Measurements from ENCODE around the gene MPV17L2. TPM values are rescaled to one million over a fixed set of nuclear protein-coding genes. Genes with fewer than 3 reads are reported as not detected.

The MPV17L2 gene
- total RNA-seq, 1 experiment from 2014 or later: 11.2 TPM

DNA sequence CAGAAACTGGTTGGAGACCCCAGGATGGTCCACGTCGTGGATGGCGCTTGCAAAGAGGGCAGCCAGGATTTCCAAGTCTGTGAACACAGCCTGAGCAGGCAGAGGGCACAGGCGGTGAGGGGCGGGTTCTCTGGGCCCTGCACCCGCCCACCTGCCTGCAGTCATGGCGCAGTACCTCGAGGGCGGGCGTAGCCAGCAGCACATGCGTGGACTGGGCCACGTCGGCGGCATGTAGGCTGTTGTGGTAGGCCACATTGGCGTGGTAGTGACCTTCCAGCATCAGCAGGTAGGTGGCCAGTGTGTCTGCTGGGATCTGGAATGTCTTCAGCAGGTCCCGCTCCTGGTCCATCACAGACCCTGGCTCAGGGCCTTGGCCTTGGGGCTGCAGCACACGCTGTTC, 25.1 kb downstream of the MPV17L2 start:
- no peak overlapping the region for H3K4me2 ChIP-seq
- H4K20me1 ChIP-seq (ENCODE audit: insufficient read depth): no peaks in the 10 kb centered on the region
- no peak overlapping the region for H3K4me3 ChIP-seq
- no peaks in the 10 kb centered on the region for H3K9me3 ChIP-seq (ENCODE audit: insufficient read depth, low read depth)
- TF ChIP-seq EZH2 (IDR thresholded peaks at IDR 0.05; ENCODE audit: low read depth): no peak
- TF ChIP-seq, protein P1, sequence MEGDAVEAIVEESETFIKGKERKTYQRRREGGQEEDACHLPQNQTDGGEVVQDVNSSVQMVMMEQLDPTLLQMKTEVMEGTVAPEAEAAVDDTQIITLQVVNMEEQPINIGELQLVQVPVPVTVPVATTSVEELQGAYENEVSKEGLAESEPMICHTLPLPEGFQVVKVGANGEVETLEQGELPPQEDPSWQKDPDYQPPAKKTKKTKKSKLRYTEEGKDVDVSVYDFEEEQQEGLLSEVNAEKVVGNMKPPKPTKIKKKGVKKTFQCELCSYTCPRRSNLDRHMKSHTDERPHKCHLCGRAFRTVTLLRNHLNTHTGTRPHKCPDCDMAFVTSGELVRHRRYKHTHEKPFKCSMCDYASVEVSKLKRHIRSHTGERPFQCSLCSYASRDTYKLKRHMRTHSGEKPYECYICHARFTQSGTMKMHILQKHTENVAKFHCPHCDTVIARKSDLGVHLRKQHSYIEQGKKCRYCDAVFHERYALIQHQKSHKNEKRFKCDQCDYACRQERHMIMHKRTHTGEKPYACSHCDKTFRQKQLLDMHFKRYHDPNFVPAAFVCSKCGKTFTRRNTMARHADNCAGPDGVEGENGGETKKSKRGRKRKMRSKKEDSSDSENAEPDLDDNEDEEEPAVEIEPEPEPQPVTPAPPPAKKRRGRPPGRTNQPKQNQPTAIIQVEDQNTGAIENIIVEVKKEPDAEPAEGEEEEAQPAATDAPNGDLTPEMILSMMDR (conservative IDR thresholded peaks at IDR 0.05): no peak
- H3K27me3 ChIP-seq (ENCODE audit: insufficient read depth, low read depth): no peaks in the 10 kb centered on the region
- H2AFZ ChIP-seq: no peak overlapping the region
- no peak overlapping the region for H3K27ac ChIP-seq
- H3K4me1 ChIP-seq (replicated peaks; ENCODE audit: insufficient read depth): peaks cover 12% of the 10 kb centered on the region
- ChIA-PET CTCF (no interaction called here), POLR2A (ENCODE audit: unreplicated experiment) (no interaction called here)
- no peaks in the 10 kb centered on the region for H3K79me2 ChIP-seq (ENCODE audit: low read depth)
- peaks cover 25% of the 10 kb centered on the region for H3F3A ChIP-seq (ENCODE audit: insufficient read depth, low read depth)
- H3K36me3 ChIP-seq (ENCODE audit: low read depth): no peaks in the 10 kb centered on the region
- no peaks in the 10 kb centered on the region for H3K9me2 ChIP-seq (ENCODE audit: insufficient read depth)
- intact Hi-C loops (cut with micrococcal nuclease; ENCODE audit: unreplicated experiment): no loop called here
- no peak for DNase-seq
- no TSS peak for BruUV-seq (replicated peaks)

DNA sequence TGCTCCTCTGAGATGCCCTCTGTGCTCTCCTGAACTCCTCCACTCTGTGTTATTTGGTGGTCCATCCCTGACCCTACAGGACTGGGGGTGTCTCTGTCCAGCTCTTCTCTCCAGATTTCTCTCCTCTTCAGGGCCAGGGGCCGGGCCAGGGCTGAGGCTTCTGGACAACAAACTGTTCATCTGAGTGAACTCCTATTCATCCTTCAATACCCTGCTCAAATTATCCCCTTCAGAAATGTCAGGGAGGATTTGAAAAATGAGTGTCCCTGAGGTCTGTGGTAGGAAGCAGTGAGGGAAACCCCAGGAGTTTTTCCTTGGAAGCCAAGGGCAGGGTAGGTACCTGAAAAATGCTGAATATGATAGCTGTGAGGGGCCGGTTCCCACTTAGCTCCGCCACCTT, 25.6 kb downstream of the MPV17L2 start:
- H3K79me2 ChIP-seq (ENCODE audit: low read depth): no peaks in the 10 kb centered on the region
- no peak overlapping the region for H3K4me3 ChIP-seq
- H3K36me3 ChIP-seq (ENCODE audit: low read depth): no peaks in the 10 kb centered on the region
- no peak overlapping the region for H3K27ac ChIP-seq
- H3F3A ChIP-seq (ENCODE audit: insufficient read depth, low read depth): peaks cover 30% of the 10 kb centered on the region
- ChIA-PET CTCF (no interaction called here), POLR2A (ENCODE audit: unreplicated experiment) (no interaction called here)
- DNase-seq: no peak
- H3K4me1 ChIP-seq (replicated peaks; ENCODE audit: insufficient read depth): peaks cover 12% of the 10 kb centered on the region
- H3K4me2 ChIP-seq: no peak overlapping the region
- no TSS peak for BruUV-seq (replicated peaks)
- H3K9me2 ChIP-seq (ENCODE audit: insufficient read depth): no peaks in the 10 kb centered on the region
- TF ChIP-seq, protein P1 (conservative IDR thresholded peaks at IDR 0.05): no peak
- no peak for TF ChIP-seq EZH2 (IDR thresholded peaks at IDR 0.05; ENCODE audit: low read depth)
- intact Hi-C loops (cut with micrococcal nuclease; ENCODE audit: unreplicated experiment): no loop called here
- H4K20me1 ChIP-seq (ENCODE audit: insufficient read depth): no peaks in the 10 kb centered on the region
- no peaks in the 10 kb centered on the region for H3K27me3 ChIP-seq (ENCODE audit: insufficient read depth, low read depth)
- no peak overlapping the region for H2AFZ ChIP-seq
- H3K9me3 ChIP-seq (ENCODE audit: insufficient read depth, low read depth): no peaks in the 10 kb centered on the region

DNA sequence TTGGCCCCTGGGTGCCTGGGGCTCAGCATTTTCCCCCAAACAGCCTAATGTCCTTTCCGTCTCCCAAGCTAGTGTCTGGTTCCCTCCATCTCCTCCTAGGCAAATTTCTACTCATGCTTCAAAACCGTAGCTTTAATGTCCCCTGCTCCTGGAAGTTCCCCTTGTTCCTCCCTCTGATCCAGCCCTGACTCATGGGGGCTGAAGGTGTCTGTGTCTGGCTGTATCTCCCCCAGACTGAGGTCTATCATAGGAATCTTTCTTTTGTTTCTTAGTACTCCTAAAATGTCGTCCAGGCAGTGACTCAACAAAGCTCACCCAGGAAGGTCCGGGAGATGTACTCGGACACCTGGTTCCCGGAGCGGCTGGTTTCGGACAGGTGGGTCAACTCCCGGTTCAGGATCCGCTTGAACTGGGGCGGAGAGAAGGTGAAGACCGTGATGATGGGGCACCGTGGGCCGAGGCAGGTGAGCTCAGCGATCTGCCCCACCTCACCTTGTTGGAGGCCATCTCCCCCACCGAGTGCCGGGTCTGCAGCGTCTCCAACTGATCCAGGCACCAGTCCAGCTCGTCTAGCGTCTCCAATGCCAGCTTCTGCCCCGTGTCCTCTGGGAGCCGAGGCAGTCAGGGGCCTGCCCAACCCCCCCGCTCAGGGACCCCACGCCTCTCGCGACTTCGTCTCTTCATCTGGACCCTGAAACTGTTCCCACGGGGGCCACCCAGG, 27.1 kb downstream of the MPV17L2 start:
- H2AFZ ChIP-seq: no peak overlapping the region
- no TSS peak for BruUV-seq (replicated peaks)
- CTCF ChIA-PET: no interaction called here
- no peaks in the 10 kb centered on the region for H3K9me3 ChIP-seq (ENCODE audit: insufficient read depth, low read depth)
- no peak overlapping the region for H3K4me2 ChIP-seq
- no peaks in the 10 kb centered on the region for H3K27me3 ChIP-seq (ENCODE audit: insufficient read depth, low read depth)
- TF ChIP-seq, protein P1 (conservative IDR thresholded peaks at IDR 0.05): no peak
- no peak for TF ChIP-seq EZH2 (IDR thresholded peaks at IDR 0.05; ENCODE audit: low read depth)
- POLR2A ChIA-PET (ENCODE audit: unreplicated experiment): no interaction called here
- no peaks in the 10 kb centered on the region for H3K36me3 ChIP-seq (ENCODE audit: low read depth)
- H3K27ac ChIP-seq: no peak overlapping the region
- H4K20me1 ChIP-seq (ENCODE audit: insufficient read depth): no peaks in the 10 kb centered on the region
- no peak overlapping the region for H3K4me3 ChIP-seq
- H3F3A ChIP-seq (ENCODE audit: insufficient read depth, low read depth): peaks cover 29% of the 10 kb centered on the region
- no peaks in the 10 kb centered on the region for H3K9me2 ChIP-seq (ENCODE audit: insufficient read depth)
- intact Hi-C loops (cut with micrococcal nuclease; ENCODE audit: unreplicated experiment): no loop called here
- no peak for DNase-seq
- H3K79me2 ChIP-seq (ENCODE audit: low read depth): no peaks in the 10 kb centered on the region
- peaks cover 9% of the 10 kb centered on the region for H3K4me1 ChIP-seq (replicated peaks; ENCODE audit: insufficient read depth)

Data from PC-9 (cell line).